Right lobe of liver (tissue), 4 donors: ENCODE results near the gene TRDMT1.

Experiments used
- CTCF ChIP-seq, 4 donors: fragments of 200-600 bp in 3 of 4; fragments of 450-650 bp in 1 of 4; IDR thresholded peaks; one replicate each; pipeline versions ENCODE4 v1.5.1 to v1.8.0; 2016 to 2022; ENCODE audit warnings: antibody characterized with exemption in 4 of 4, mild to moderate bottlenecking in 2 of 4
- POLR2A ChIP-seq: fragments of 450-650 bp; IDR thresholded peaks from one replicate; pipeline ENCODE4 v1.6.1; 2017; ENCODE audit warnings: antibody characterized with exemption, mild to moderate bottlenecking
- donor health status: DM: no; HTN: no; CAD: no.
- donor health status: DM: no; HTN: no; CAD: no.
- donor health status: DM: no; HTN: yes; CAD: no.

GRCh38 chr10:17138460-17139042, 62.9 kb downstream of the TRDMT1 start:
- no peak for TF ChIP-seq CTCF (IDR thresholded peaks at IDR 0.05)
- no peak for TF ChIP-seq POLR2A
